ENCODE results near the gene PDE8A.

- TF ChIP-seq CTCF (conservative IDR thresholded peaks at IDR 0.05; ENCODE audit: low read depth, low read length) (no peak), EZH2 (IDR thresholded peaks at IDR 0.05; ENCODE audit: low read length, unreplicated experiment) (no peak)
Observed at GRCh38 chr15:85108136-85108535, 126.5 kb downstream of the PDE8A start.

Data from PC-3 (cell line).